ENCODE measurements around the gene SFMBT1.
A peak's percentile ranks its signal among the peaks of the same experiment; 100 is the strongest.

The SFMBT1 gene

DNA sequence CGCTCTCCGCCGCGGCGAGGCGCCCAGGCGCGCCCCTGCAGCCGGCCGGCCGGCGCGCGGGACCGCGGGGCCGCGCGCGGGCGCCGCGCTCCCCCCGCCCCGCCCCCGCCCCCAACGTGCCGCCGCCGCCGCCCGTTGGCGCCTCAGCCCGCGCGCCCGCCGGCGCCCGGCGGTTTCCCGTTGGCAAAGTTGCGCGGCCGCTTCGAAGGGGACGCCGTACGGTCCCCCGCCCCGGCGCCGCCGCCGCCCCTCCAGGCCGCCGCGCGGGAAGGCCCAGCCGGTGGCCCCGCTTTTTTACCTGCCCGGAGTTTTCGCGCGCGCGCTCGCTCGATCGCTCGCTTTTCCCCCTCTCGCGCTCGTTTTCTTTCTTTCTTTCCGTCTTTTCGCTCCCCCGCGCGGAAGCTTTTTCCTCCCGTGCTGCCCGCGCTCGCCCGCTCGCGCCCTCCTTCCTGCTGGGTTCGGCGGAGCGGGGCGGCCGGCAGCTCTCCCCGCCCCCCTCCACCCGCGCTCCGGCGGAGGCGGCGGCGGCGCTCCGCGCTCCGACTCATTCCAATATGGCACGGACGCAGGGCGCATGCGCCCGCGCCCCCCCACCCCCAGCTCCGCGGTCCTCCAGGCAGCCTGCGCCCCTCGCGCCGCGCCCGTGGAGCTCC is at the start of gene SFMBT1 (continued):
- no peak for TF ChIP-seq PRDM1 (tag by site-specific recombination; IDR thresholded peaks at IDR 0.05)
- no peak for TF ChIP-seq ZNF768 (tag by site-specific recombination; IDR thresholded peaks at IDR 0.05)
- TF ChIP-seq ZNF785 (tag by site-specific recombination; IDR thresholded peaks at IDR 0.05) = no peak
- TF ChIP-seq, protein P1, sequence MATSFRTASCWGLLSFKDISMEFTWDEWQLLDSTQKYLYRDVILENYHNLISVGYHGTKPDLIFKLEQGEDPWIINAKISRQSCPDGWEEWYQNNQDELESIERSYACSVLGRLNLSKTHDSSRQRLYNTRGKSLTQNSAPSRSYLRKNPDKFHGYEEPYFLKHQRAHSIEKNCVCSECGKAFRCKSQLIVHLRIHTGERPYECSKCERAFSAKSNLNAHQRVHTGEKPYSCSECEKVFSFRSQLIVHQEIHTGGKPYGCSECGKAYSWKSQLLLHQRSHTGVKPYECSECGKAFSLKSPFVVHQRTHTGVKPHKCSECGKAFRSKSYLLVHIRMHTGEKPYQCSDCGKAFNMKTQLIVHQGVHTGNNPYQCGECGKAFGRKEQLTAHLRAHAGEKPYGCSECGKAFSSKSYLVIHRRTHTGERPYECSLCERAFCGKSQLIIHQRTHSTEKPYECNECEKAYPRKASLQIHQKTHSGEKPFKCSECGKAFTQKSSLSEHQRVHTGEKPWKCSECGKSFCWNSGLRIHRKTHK (tag by site-specific recombination; IDR thresholded peaks at IDR 0.05) = no peak
- TF ChIP-seq, protein P2, sequence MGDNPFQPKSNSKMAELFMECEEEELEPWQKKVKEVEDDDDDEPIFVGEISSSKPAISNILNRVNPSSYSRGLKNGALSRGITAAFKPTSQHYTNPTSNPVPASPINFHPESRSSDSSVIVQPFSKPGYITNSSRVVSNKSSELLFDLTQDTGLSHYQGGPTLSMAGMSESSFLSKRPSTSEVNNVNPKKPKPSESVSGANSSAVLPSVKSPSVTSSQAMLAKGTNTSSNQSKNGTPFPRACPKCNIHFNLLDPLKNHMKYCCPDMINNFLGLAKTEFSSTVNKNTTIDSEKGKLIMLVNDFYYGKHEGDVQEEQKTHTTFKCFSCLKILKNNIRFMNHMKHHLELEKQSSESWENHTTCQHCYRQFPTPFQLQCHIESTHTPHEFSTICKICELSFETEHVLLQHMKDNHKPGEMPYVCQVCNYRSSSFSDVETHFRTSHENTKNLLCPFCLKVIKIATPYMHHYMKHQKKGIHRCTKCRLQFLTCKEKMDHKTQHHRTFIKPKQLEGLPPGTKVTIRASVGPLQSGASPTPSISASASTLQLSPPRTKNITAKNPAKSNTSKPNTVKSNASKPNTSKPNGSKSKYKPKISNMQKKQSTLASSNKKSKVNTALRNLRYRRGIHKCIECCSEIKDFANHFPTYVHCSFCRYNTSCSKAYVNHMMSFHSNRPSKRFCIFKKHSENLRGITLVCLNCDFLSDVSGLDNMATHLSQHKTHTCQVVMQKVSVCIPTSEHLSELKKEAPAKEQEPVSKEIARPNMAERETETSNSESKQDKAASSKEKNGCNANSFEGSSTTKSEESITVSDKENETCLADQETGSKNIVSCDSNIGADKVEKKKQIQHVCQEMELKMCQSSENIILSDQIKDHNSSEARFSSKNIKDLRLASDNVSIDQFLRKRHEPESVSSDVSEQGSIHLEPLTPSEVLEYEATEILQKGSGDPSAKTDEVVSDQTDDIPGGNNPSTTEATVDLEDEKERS (tag by site-specific recombination; IDR thresholded peaks at IDR 0.05) = no peak
- no peak for TF ChIP-seq ZNF112 (tag by site-specific recombination; IDR thresholded peaks at IDR 0.05)
- no peak for TF ChIP-seq ZNF221 (tag by site-specific recombination; IDR thresholded peaks at IDR 0.05; ENCODE audit: borderline replicate concordance)
- TF ChIP-seq ZSCAN16 (tag by site-specific recombination; IDR thresholded peaks at IDR 0.05) = no peak
- no peak for TF ChIP-seq WT1 (tag by site-specific recombination; IDR thresholded peaks at IDR 0.05)
- TF ChIP-seq SETDB1 (IDR thresholded peaks at IDR 0.05; ENCODE audit: insufficient read length, low read length) = no peak
- TF ChIP-seq KLF10 (tag by site-specific recombination; IDR thresholded peaks at IDR 0.05) = peak; percentile 59; the same call in 1 of the 2 replicates
- TF ChIP-seq GLI2 (tag by site-specific recombination; IDR thresholded peaks at IDR 0.05; ENCODE audit: borderline replicate concordance, low read depth) = no peak
- TF ChIP-seq ZSCAN23 (tag by site-specific recombination; IDR thresholded peaks at IDR 0.05) = no peak
- TF ChIP-seq ZNF175 (tag by site-specific recombination; IDR thresholded peaks at IDR 0.05) = no peak
- no peak for TF ChIP-seq ZNF341 (tag by site-specific recombination; IDR thresholded peaks at IDR 0.05; ENCODE audit: low read depth)
- no peak for TF ChIP-seq ZNF555 (tag by site-specific recombination; conservative IDR thresholded peaks at IDR 0.05)
- TF ChIP-seq, protein P3, sequence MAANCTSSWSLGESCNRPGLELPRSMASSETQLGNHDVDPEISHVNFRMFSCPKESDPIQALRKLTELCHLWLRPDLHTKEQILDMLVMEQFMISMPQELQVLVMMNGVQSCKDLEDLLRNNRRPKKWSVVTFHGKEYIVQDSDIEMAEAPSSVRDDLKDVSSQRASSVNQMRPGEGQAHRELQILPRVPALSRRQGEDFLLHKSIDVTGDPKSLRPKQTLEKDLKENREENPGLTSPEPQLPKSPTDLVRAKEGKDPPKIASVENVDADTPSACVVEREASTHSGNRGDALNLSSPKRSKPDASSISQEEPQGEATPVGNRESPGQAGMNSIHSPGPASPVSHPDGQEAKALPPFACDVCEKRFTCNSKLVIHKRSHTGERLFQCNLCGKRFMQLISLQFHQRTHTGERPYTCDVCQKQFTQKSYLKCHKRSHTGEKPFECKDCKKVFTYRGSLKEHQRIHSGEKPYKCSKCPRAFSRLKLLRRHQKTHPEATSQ (tag by site-specific recombination; IDR thresholded peaks at IDR 0.05) = no peak
- TF ChIP-seq GLIS2 (tag by site-specific recombination; IDR thresholded peaks at IDR 0.05) = no peak
- TF ChIP-seq, protein P4, sequence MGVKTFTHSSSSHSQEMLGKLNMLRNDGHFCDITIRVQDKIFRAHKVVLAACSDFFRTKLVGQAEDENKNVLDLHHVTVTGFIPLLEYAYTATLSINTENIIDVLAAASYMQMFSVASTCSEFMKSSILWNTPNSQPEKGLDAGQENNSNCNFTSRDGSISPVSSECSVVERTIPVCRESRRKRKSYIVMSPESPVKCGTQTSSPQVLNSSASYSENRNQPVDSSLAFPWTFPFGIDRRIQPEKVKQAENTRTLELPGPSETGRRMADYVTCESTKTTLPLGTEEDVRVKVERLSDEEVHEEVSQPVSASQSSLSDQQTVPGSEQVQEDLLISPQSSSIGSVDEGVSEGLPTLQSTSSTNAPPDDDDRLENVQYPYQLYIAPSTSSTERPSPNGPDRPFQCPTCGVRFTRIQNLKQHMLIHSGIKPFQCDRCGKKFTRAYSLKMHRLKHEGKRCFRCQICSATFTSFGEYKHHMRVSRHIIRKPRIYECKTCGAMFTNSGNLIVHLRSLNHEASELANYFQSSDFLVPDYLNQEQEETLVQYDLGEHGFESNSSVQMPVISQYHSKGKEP (tag by site-specific recombination; IDR thresholded peaks at IDR 0.05) = no peak
- no peak for TF ChIP-seq ZNF223 (tag by site-specific recombination; IDR thresholded peaks at IDR 0.05)
- no peak for TF ChIP-seq SCRT2 (tag by site-specific recombination; IDR thresholded peaks at IDR 0.05)
- TF ChIP-seq ZNF560 (tag by site-specific recombination; IDR thresholded peaks at IDR 0.05; ENCODE audit: borderline replicate concordance) = no peak
- no peak for TF ChIP-seq ZNF549 (tag by site-specific recombination; IDR thresholded peaks at IDR 0.05)
- TF ChIP-seq, protein P5, sequence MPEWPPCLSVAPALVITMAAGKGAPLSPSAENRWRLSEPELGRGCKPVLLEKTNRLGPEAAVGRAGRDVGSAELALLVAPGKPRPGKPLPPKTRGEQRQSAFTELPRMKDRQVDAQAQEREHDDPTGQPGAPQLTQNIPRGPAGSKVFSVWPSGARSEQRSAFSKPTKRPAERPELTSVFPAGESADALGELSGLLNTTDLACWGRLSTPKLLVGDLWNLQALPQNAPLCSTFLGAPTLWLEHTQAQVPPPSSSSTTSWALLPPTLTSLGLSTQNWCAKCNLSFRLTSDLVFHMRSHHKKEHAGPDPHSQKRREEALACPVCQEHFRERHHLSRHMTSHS (tag by site-specific recombination; IDR thresholded peaks at IDR 0.05) = no peak
- no peak for TF ChIP-seq TCF7L2 (IDR thresholded peaks at IDR 0.05; ENCODE audit: borderline replicate concordance, low read depth, low read length)
- TF ChIP-seq, protein P6, sequence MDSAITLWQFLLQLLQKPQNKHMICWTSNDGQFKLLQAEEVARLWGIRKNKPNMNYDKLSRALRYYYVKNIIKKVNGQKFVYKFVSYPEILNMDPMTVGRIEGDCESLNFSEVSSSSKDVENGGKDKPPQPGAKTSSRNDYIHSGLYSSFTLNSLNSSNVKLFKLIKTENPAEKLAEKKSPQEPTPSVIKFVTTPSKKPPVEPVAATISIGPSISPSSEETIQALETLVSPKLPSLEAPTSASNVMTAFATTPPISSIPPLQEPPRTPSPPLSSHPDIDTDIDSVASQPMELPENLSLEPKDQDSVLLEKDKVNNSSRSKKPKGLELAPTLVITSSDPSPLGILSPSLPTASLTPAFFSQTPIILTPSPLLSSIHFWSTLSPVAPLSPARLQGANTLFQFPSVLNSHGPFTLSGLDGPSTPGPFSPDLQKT (IDR thresholded peaks at IDR 0.05; ENCODE audit: borderline replicate concordance, low read depth, low read length) = no peak
- TF ChIP-seq KLF16 (tag by site-specific recombination; IDR thresholded peaks at IDR 0.05) = peak; percentile 60; the same call in 1 of the 2 replicates
- no peak for TF ChIP-seq ZNF426 (tag by site-specific recombination; IDR thresholded peaks at IDR 0.05)
- no peak for TF ChIP-seq HOXD13 (CRISPR knock-in tag; IDR thresholded peaks at IDR 0.05; ENCODE audit: borderline replicate concordance)
- TF ChIP-seq ZNF132 (tag by site-specific recombination; IDR thresholded peaks at IDR 0.05; ENCODE audit: borderline replicate concordance) = no peak
- no peak for TF ChIP-seq ZNF423 (tag by site-specific recombination; IDR thresholded peaks at IDR 0.05)
- no peak for TF ChIP-seq ZNF776 (tag by site-specific recombination; IDR thresholded peaks at IDR 0.05; ENCODE audit: borderline replicate concordance)

All from HEK293 (cell line).